H1 (cell line): ENCODE data around the gene RO60. TPM values are rescaled to one million over a fixed set of nuclear protein-coding genes. Genes with fewer than 3 reads are reported as not detected.

ENCODE experiments used
- CTCF ChIA-PET: fragments of 300-600 bp; sonication (Branson Sonifier 250); formaldehyde crosslinking; loops from one replicate; lab custom pipeline; 2021; ENCODE audit not compliant: partially characterized antibody; lab: Charles Lee
- POLR2A ChIA-PET: fragments of 300-600 bp; sonication (Branson Sonifier 250); formaldehyde crosslinking; loops from one replicate; lab custom pipeline; 2021; ENCODE audit warnings: inconsistent platforms; ENCODE audit not compliant: partially characterized antibody; lab: Charles Lee
- DNase-seq, 2 experiments: peaks; one replicate each; pipeline versions ENCODE4 v3.0.0 to v3.0.0-alpha.2; 2010 to 2022; ENCODE audit warnings: low spot score in 2 of 2, low read depth in 1 of 2, mixed read lengths in 1 of 2
- FAIRE-seq: peaks from 2 replicates; lab custom pipeline; 2011; peaks lifted over from hg19 to GRCh38; lab: Jason Lieb, UNC
- H2AFZ ChIP-seq: 2 replicates; pipeline ENCODE4 v1.8.1; 2012; ENCODE audit warnings: low read length, inconsistent platforms
- H2AK5ac ChIP-seq: 2 replicates; pipeline ENCODE4 v1.6.1; 2013; ENCODE audit warnings: low read depth, low read length
- H2BK120ac ChIP-seq: replicated peaks from 2 replicates; pipeline ENCODE3; 2013; ENCODE audit warnings: low read depth, low read length, inconsistent platforms
- H2BK12ac ChIP-seq: 2 replicates; pipeline ENCODE4 v1.6.1; 2013; ENCODE audit warnings: low read depth, low read length
- H2BK15ac ChIP-seq: 2 replicates; pipeline ENCODE4 v1.6.1; 2013; ENCODE audit warnings: low read length
- H2BK20ac ChIP-seq: 2 replicates; pipeline ENCODE4 v1.6.1; 2013; ENCODE audit warnings: low read length
- H2BK5ac ChIP-seq: 2 replicates; pipeline ENCODE4 v1.6.1; 2013; ENCODE audit warnings: low read depth, low read length
- H3K14ac ChIP-seq: 2 replicates; pipeline ENCODE4 v1.6.1; 2013; ENCODE audit warnings: inconsistent platforms; ENCODE audit not compliant: insufficient read length
- H3K18ac ChIP-seq: 2 replicates; pipeline ENCODE4 v1.6.1; 2013; ENCODE audit warnings: low read length; ENCODE audit errors: extremely low read depth
- H3K23ac ChIP-seq: 2 replicates; pipeline ENCODE4 v1.6.1; 2013; ENCODE audit warnings: inconsistent platforms; ENCODE audit not compliant: insufficient read length
- H3K23me2 ChIP-seq: 2 replicates; pipeline ENCODE4 v1.6.1; 2013; ENCODE audit warnings: low read depth, low read length
- H3K27ac ChIP-seq: 2 replicates; pipeline ENCODE4 v1.6.1; 2011; ENCODE audit warnings: low read depth, low read length, inconsistent platforms
- H3K27me3 ChIP-seq, 4 experiments: replicated peaks in 1 of 4; 1 replicate in 1 of 4; 2 replicates in 3 of 4; pipeline versions ENCODE4 v1.6.1 to v1.8.1; 2011 to 2013; ENCODE audit warnings: low read length in 3 of 4, mild to moderate bottlenecking in 3 of 4, inconsistent platforms in 2 of 4, mixed read lengths in 2 of 4, moderate library complexity in 1 of 4; ENCODE audit not compliant: control insufficient read depth in 3 of 4, insufficient read depth in 3 of 4; ENCODE audit errors: extremely low read depth in 1 of 4
- H3K36me3 ChIP-seq, 4 experiments: 2 replicates each; pipeline versions ENCODE4 v1.6.1 to v1.8.1; 2011 to 2013; ENCODE audit warnings: mild to moderate bottlenecking in 4 of 4, low read length in 3 of 4, moderate library complexity in 2 of 4, control low read depth in 1 of 4, inconsistent platforms in 1 of 4; ENCODE audit not compliant: insufficient read depth in 4 of 4, control insufficient read depth in 2 of 4
- H3K4ac ChIP-seq: replicated peaks from 2 replicates; pipeline ENCODE3; 2013; ENCODE audit warnings: low read length, low read depth, mixed read lengths, inconsistent platforms; ENCODE audit not compliant: insufficient read length
- H3K4me1 ChIP-seq, 4 experiments: replicated peaks in 1 of 4; 1 replicate in 1 of 4; 2 replicates in 3 of 4; pipeline versions ENCODE4 v1.6.1 to v1.8.1; 2011 to 2013; ENCODE audit warnings: low read length in 3 of 4, inconsistent platforms in 2 of 4, mixed read lengths in 1 of 4; ENCODE audit not compliant: insufficient read depth in 4 of 4, control insufficient read depth in 3 of 4
- H3K4me2 ChIP-seq, 2 experiments: 2 replicates each; pipeline versions ENCODE4 v1.6.1 to v1.8.1; 2011 to 2013; ENCODE audit warnings: low read depth in 2 of 2, low read length in 2 of 2, control low read depth in 1 of 2, inconsistent platforms in 1 of 2, mild to moderate bottlenecking in 1 of 2; ENCODE audit not compliant: insufficient read depth in 1 of 2
- H3K4me3 ChIP-seq, 4 experiments: fragments of 200-600, 300-600 bp in 1 of 4; sonication (generic), shearing (Covaris generic), sonication (Bioruptor Twin) in 1 of 4; 2 replicates each; pipeline versions ENCODE4 v1.5.1 to v1.8.1; 2011 to 2016; ENCODE audit warnings: low read length in 4 of 4, low read depth in 3 of 4, control low read depth in 2 of 4, inconsistent platforms in 2 of 4, mild to moderate bottlenecking in 2 of 4, mixed read lengths in 1 of 4, moderate library complexity in 1 of 4; ENCODE audit not compliant: insufficient read depth in 2 of 4; ENCODE audit errors: extremely low read depth in 1 of 4
- H3K56ac ChIP-seq: replicated peaks from 2 replicates; pipeline ENCODE3; 2013; ENCODE audit warnings: low read depth, mild to moderate bottlenecking, mixed read lengths, low read length, inconsistent platforms; ENCODE audit not compliant: insufficient read length
- H3K79me1 ChIP-seq: 2 replicates; pipeline ENCODE4 v1.6.1; 2013; ENCODE audit warnings: low read depth, low read length, control low read depth
- H3K79me2 ChIP-seq, 2 experiments: 2 replicates each; pipeline versions ENCODE4 v1.6.1 to v1.8.1; 2012 to 2013; ENCODE audit warnings: low read length in 2 of 2, mild to moderate bottlenecking in 2 of 2, inconsistent platforms in 1 of 2; ENCODE audit not compliant: insufficient read depth in 2 of 2, control insufficient read depth in 1 of 2
- H3K9ac ChIP-seq, 4 experiments: replicated peaks in 1 of 4; 1 replicate in 1 of 4; 2 replicates in 3 of 4; pipeline versions ENCODE4 v1.6.1 to v1.8.1; 2011 to 2013; ENCODE audit warnings: low read depth in 3 of 4, low read length in 3 of 4, control low read depth in 2 of 4, mild to moderate bottlenecking in 2 of 4, moderate library complexity in 2 of 4, inconsistent platforms in 1 of 4; ENCODE audit errors: extremely low read depth in 1 of 4
- H3K9me3 ChIP-seq, 2 experiments: 2 replicates each; pipeline versions ENCODE4 v1.6.1 to v1.8.1; 2012 to 2013; ENCODE audit warnings: mild to moderate bottlenecking in 2 of 2, moderate library complexity in 2 of 2, control low read depth in 1 of 2, inconsistent platforms in 1 of 2, low read depth in 1 of 2, low read length in 1 of 2, mixed read lengths in 1 of 2; ENCODE audit not compliant: insufficient read depth in 2 of 2
- H4K20me1 ChIP-seq, 2 experiments: replicated peaks in 1 of 2; 2 replicates each; pipeline versions ENCODE3 to v1.8.1; 2011 to 2013; ENCODE audit warnings: inconsistent platforms in 2 of 2, low read length in 2 of 2, mild to moderate bottlenecking in 1 of 2; ENCODE audit not compliant: insufficient read depth in 2 of 2, control insufficient read depth in 1 of 2
- H4K5ac ChIP-seq: 2 replicates; pipeline ENCODE4 v1.6.1; 2013; ENCODE audit warnings: low read length, low read depth, mixed read lengths, inconsistent platforms; ENCODE audit not compliant: insufficient read length
- H4K8ac ChIP-seq: 2 replicates; pipeline ENCODE4 v1.8.0; 2013; ENCODE audit warnings: mild to moderate bottlenecking, moderate library complexity, low read length, inconsistent platforms; ENCODE audit not compliant: insufficient read depth; ENCODE audit errors: extremely low read depth
- H4K91ac ChIP-seq: replicated peaks from 2 replicates; pipeline ENCODE3; 2013; ENCODE audit warnings: low read length, mixed read lengths, inconsistent platforms; ENCODE audit not compliant: insufficient read length
- ASH2L ChIP-seq: fragments of 200-600, 300-600 bp; sonication (generic); IDR thresholded peaks from one replicate; pipeline ENCODE4 v1.7.1; 2017; ENCODE audit warnings: low read length
- BCL11A ChIP-seq, 2 experiments: IDR thresholded peaks; one replicate each; pipeline ENCODE4 v1.6.1; 2011; ENCODE audit warnings: low read depth in 2 of 2, low read length in 2 of 2, mild to moderate bottlenecking in 2 of 2
- BRCA1 ChIP-seq: IDR thresholded peaks from 2 replicates; pipeline ENCODE4 v1.6.1; 2012; ENCODE audit warnings: low read depth, low read length, improper control_type of control experiment
- EGR1 ChIP-seq: IDR thresholded peaks from 2 replicates; pipeline ENCODE4 v1.6.1; 2011; ENCODE audit warnings: low read depth, low read length, borderline replicate concordance
- JUN ChIP-seq: IDR thresholded peaks from 2 replicates; pipeline ENCODE4 v1.6.1; 2011; ENCODE audit warnings: low read depth, mild to moderate bottlenecking, improper control_type of control experiment, low read length
- PHF8 ChIP-seq: fragments of 200-600 bp; sonication (generic); conservative IDR thresholded peaks from 2 replicates; pipeline ENCODE4 v1.7.1; 2012; ENCODE audit warnings: low read depth, mild to moderate bottlenecking, inconsistent platforms, low read length, moderate library complexity
- POU5F1 ChIP-seq: IDR thresholded peaks from 2 replicates; pipeline ENCODE4 v1.6.1; 2011; ENCODE audit warnings: low read depth, mild to moderate bottlenecking, low read length, moderate library complexity
- RXRA ChIP-seq: IDR thresholded peaks from 2 replicates; pipeline ENCODE4 v1.6.1; 2011; ENCODE audit warnings: low read depth, mild to moderate bottlenecking, low read length, moderate library complexity; ENCODE audit not compliant: insufficient read depth
- SIN3A ChIP-seq, 2 experiments: IDR thresholded peaks in 1 of 2; conservative IDR thresholded peaks in 1 of 2; 2 replicates each; pipeline ENCODE4 v1.6.1; 2011 to 2012; ENCODE audit warnings: low read length in 2 of 2, improper control_type of control experiment in 1 of 2, low read depth in 1 of 2, mild to moderate bottlenecking in 1 of 2
- SP1 ChIP-seq: IDR thresholded peaks from 2 replicates; pipeline ENCODE4 v1.6.1; 2011; ENCODE audit warnings: low read depth, low read length
- SP2 ChIP-seq: IDR thresholded peaks from 2 replicates; pipeline ENCODE4 v1.6.1; 2012; ENCODE audit warnings: mild to moderate bottlenecking, low read length, inconsistent platforms
- TAF7 ChIP-seq: optimal IDR thresholded peaks from 2 replicates; pipeline ENCODE3; 2011; ENCODE audit warnings: low read depth, mild to moderate bottlenecking, inconsistent platforms, low read length, moderate library complexity, borderline replicate concordance
- TCF12 ChIP-seq: IDR thresholded peaks from 2 replicates; pipeline ENCODE4 v1.6.1; 2011; ENCODE audit warnings: low read depth, mild to moderate bottlenecking, low read length
- TEAD4 ChIP-seq: IDR thresholded peaks from 2 replicates; pipeline ENCODE4 v1.6.1; 2012; ENCODE audit warnings: low read depth, low read length, inconsistent platforms, mixed read lengths
- WGBS, 2 experiments: shearing (Covaris generic) in 1 of 2; methylation state at CpG; one replicate each; pipeline versions ENCODE4 v1.1.6 to v1.1.7; 2013 to 2015; ENCODE audit warnings: low lambda C conversion rate in 2 of 2, mixed read lengths in 2 of 2, inconsistent platforms in 1 of 2, low coverage in 1 of 2, missing lambda C conversion rate in 1 of 2; ENCODE audit not compliant: insufficient replicate concordance in 2 of 2, insufficient coverage in 1 of 2, insufficient read length in 1 of 2; ENCODE audit errors: extremely low coverage in 1 of 2, missing lambda C conversion rate in 1 of 2; 5-methylcytosine and 5-hydroxymethylcytosine counted together
- polyA plus RNA-seq, 7 experiments: library from polyadenylated mRNA; depleted of rRNA in 3 of 7; stranded (reverse) in 5 of 7; unstranded in 2 of 7; fragments of >200 nt in 5 of 7; fragments of 200-250 nt in 2 of 7; gene quantifications; 1 replicate in 5 of 7; 2 replicates in 1 of 7; 4 replicates in 1 of 7; pipeline versions ENCODE4 v1.2.1 to v1.2.3, GENCODE V29; 2011 to 2013; ENCODE audit warnings: missing spikeins in 2 of 7, mixed read lengths in 2 of 7
- total RNA-seq: library from RNA; stranded (reverse); fragmentation: NEBNext Ultra II Directional; extraction: Animal tissue kit (Norgen Biotek cat#: 25700); gene quantifications from 2 replicates; pipeline ENCODE4 v1.2.1, GENCODE V29; 2021
- TF ChIP-seq, protein P1 (sequence below): IDR thresholded peaks from 2 replicates; pipeline ENCODE4 v1.6.1; 2011; ENCODE audit warnings: low read depth, mild to moderate bottlenecking, low read length; ENCODE audit not compliant: insufficient read depth

Gene RO60
- total and polyA plus RNA-seq, 2 of the 8 experiments (the other 6 are each of a cell fraction or from before 2014, with no cell fraction given), result 13.6 to 103 TPM

DNA sequence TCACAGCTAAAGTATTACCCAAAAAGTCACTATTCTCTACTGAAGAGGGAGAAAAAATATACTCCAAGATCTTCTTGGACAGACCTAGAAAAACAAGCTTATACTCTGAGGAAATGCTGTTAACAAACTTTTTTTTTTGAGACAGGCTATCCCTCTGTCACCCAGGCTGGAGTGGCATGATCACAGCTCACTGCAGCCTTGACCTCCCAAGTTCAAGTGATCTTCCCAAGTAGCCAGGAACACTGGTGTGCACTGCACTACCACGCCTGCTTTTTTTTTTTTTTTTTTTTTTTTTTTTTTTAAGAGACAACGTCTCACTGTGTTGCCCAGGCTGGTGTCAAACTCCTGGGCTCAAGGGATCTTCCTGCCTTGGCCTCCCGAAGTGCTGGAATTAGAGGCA, 28.5 kb downstream of the RO60 start:
- FAIRE-seq (no peak), DNase-seq (no peak)
- 94% methylated on average over 2 of the region's 3 CpGs; no CpG with 5 or more reads in 1 of the 2 experiments for WGBS, 2 experiments
- H4K5ac ChIP-seq, result no peak overlapping the region
- no peaks in the 10 kb centered on the region for H3K4me1 ChIP-seq
- H3K4me2 ChIP-seq, result no peak overlapping the region
- H3K9me3 ChIP-seq, result no peaks in the 10 kb centered on the region
- no peaks in the 10 kb centered on the region for H3K27me3 ChIP-seq
- no peak overlapping the region for H3K14ac ChIP-seq
- no peak overlapping the region for H3K4me3 ChIP-seq
- H2BK120ac ChIP-seq, result no peak overlapping the region
- no peak overlapping the region for H3K27ac ChIP-seq
- no peak overlapping the region for H2BK12ac ChIP-seq
- H3K36me3 ChIP-seq, result peaks cover 0 to 24% (median 12%) of the 10 kb centered on the region in 4 experiments; a peak in 5 of 8 replicates
- no peak overlapping the region for H3K56ac ChIP-seq
- no peaks in the 10 kb centered on the region for H3K79me2 ChIP-seq
- no peak overlapping the region for H3K9ac ChIP-seq
- H4K91ac ChIP-seq, result no peak overlapping the region
- no peak overlapping the region for H2AFZ ChIP-seq
- H3K4ac ChIP-seq, result no peak overlapping the region
- H2AK5ac ChIP-seq, result no peak overlapping the region
- H2BK15ac ChIP-seq, result no peak overlapping the region
- H3K18ac ChIP-seq, result no peak overlapping the region
- no peak overlapping the region for H4K8ac ChIP-seq
- H4K20me1 ChIP-seq, result peaks cover 0 to 2% of the 10 kb centered on the region in 2 experiments
- no peak overlapping the region for H3K23ac ChIP-seq
- H2BK5ac ChIP-seq, result no peak overlapping the region
- ChIA-PET POLR2A (interaction anchor here (0.6 kb wide), 2 partner anchors 32 to 221 kb away, joined by 3 read pairs; no protein-coding TSS in a partner anchor), CTCF (interaction anchor here (0.7 kb wide), 2 partner anchors 9 to 47 kb away, joined by 3 to 4 read pairs; no protein-coding TSS in a partner anchor)
- no peaks in the 10 kb centered on the region for H3K79me1 ChIP-seq
- no peaks in the 10 kb centered on the region for H3K23me2 ChIP-seq
- H2BK20ac ChIP-seq, result no peak overlapping the region
- TF ChIP-seq BCL11A (IDR thresholded peaks at IDR 0.05; ENCODE audit: low read depth in 2 of 2, low read length in 2 of 2) (no peak), RXRA (no peak), ASH2L (no peak), TCF12 (no peak), SIN3A (conservative IDR thresholded peaks at IDR 0.05 in 1 of 2, IDR thresholded peaks at IDR 0.05 in 1 of 2; ENCODE audit: low read depth in 1 of 2, low read length in 2 of 2) (no peak), PHF8 (no peak), EGR1 (no peak), POU5F1 (no peak), SP1 (no peak), JUN (no peak), TEAD4 (no peak), BRCA1 (no peak), SP2 (no peak), TAF7 (no peak)
- TF ChIP-seq, protein P1, sequence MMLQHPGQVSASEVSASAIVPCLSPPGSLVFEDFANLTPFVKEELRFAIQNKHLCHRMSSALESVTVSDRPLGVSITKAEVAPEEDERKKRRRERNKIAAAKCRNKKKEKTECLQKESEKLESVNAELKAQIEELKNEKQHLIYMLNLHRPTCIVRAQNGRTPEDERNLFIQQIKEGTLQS, result no peak
